Measurements from ENCODE around the gene DLG3.

DNA sequence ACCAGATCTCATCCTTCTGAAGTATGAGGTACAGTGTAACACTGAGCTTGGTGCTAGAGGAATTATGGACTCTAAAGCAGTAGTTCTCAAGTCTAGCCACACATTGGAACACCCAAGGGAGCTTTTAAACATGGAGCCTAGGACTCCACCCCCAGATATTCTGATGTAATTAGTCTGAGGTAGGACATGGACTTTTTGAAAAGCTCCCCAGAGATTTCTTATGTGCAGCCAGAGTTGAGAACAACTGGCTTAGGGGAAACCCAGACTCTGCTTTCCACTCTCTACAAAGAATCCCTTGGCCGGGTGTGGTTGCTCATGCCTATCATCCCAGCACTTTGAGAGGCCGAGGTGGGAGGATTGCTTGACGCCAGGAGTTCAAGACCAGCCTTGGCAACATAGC, 33.2 kb upstream of the DLG3 start:
- TF ChIP-seq POLR2AphosphoS5 (IDR thresholded peaks at IDR 0.05) = no peak
- TF ChIP-seq, protein P1, sequence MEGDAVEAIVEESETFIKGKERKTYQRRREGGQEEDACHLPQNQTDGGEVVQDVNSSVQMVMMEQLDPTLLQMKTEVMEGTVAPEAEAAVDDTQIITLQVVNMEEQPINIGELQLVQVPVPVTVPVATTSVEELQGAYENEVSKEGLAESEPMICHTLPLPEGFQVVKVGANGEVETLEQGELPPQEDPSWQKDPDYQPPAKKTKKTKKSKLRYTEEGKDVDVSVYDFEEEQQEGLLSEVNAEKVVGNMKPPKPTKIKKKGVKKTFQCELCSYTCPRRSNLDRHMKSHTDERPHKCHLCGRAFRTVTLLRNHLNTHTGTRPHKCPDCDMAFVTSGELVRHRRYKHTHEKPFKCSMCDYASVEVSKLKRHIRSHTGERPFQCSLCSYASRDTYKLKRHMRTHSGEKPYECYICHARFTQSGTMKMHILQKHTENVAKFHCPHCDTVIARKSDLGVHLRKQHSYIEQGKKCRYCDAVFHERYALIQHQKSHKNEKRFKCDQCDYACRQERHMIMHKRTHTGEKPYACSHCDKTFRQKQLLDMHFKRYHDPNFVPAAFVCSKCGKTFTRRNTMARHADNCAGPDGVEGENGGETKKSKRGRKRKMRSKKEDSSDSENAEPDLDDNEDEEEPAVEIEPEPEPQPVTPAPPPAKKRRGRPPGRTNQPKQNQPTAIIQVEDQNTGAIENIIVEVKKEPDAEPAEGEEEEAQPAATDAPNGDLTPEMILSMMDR (IDR thresholded peaks at IDR 0.05) = no peak

Measured in transverse colon (tissue), 4 donors.